Activated naive CD4-positive, alpha-beta T cell treated with anti-CD3 and anti-CD28 coated beads, Interleukin-2, amount 50 U/mL, for 72 hours (primary cell): ENCODE data around the gene TMC3. TPM values are rescaled to one million over a fixed set of nuclear protein-coding genes. Genes with fewer than 3 reads are reported as not detected.

Experiments used
- ATAC-seq, 2 donors: fragments of 150-1000 bp; cut with Tn5 transposase; 2 replicates each; pipeline ENCODE4 v1.10.0; 2021; ENCODE audit warnings: mild to moderate bottlenecking in 2 of 2, moderate library complexity in 2 of 2
- DNase-seq, 2 donors: peaks; one replicate each; pipeline ENCODE4 v3.0.0; 2021 to 2022; ENCODE audit warnings: low spot score in 2 of 2
- H3K27ac Mint-ChIP-seq, 2 donors: one replicate each; pipeline ENCODE4 v1.8.0; 2022; ENCODE audit warnings: mild to moderate bottlenecking in 2 of 2, mixed read lengths in 2 of 2
- H3K36me3 Mint-ChIP-seq, 2 donors: one replicate each; pipeline ENCODE4 v1.8.0; 2022; ENCODE audit warnings: mixed read lengths in 2 of 2
- H3K9me3 Mint-ChIP-seq, 2 donors: one replicate each; pipeline ENCODE4 v1.8.0; 2022; ENCODE audit warnings: mixed read lengths in 2 of 2
- total RNA-seq, 2 donors: library from RNA; stranded (reverse); gene quantifications; one replicate each; pipeline ENCODE4 v1.2.3, GENCODE V29; 2022

The TMC3 gene
- total RNA-seq, 2 donors from 2014 or later: not detected

GRCh38 chr15:81299630-81300273 is 74.3 kb downstream of the TMC3 start:
- peaks cover 77 to 88% of the 10 kb centered on the region in 2 donors for H3K36me3 Mint-ChIP-seq

DNA sequence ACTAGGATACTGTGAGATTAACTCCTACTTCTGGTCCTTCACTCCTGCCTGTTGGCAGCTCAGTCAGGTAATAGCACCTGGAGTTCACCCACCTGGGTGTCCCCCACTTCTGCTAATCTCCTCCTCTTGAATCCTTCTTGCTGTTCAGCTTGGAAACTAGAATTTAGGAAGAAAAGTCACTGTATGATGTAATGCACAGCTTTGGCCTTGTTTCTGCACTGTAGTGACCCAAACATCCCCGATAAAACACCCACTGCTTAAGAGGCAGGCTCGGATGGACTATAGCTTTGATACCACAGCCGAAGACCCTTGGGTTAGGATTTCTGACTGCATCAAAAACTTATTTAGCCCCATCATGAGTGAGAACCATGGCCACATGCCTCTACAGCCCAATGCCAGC is 74.9 kb downstream of the TMC3 start:
- Mint-ChIP-seq H3K27ac (peak overlapping the region; percentile 91 to 92), H3K36me3 (peaks cover 71 to 85% of the 10 kb centered on the region in 2 donors), H3K9me3 (no peaks in the 10 kb centered on the region)
- no peak for ATAC-seq
- no peak for DNase-seq

More at GRCh38 chr15:81299630-81300273, 74.3 kb downstream of the TMC3 start:
- H3K9me3 Mint-ChIP-seq: no peaks in the 10 kb centered on the region
- peak overlapping the region; percentile 91 to 92 for H3K27ac Mint-ChIP-seq
- ATAC-seq: no peak
- no peak for DNase-seq

GRCh38 chr15:81298611-81299010 is 75.4 kb downstream of the TMC3 start:
- Mint-ChIP-seq H3K36me3 (peaks cover 65 to 79% of the 10 kb centered on the region in 2 donors), H3K9me3 (no peaks in the 10 kb centered on the region), H3K27ac (peak overlapping the region; percentile 56 to 92)
- DNase-seq: no peak
- ATAC-seq: no peak

DNA sequence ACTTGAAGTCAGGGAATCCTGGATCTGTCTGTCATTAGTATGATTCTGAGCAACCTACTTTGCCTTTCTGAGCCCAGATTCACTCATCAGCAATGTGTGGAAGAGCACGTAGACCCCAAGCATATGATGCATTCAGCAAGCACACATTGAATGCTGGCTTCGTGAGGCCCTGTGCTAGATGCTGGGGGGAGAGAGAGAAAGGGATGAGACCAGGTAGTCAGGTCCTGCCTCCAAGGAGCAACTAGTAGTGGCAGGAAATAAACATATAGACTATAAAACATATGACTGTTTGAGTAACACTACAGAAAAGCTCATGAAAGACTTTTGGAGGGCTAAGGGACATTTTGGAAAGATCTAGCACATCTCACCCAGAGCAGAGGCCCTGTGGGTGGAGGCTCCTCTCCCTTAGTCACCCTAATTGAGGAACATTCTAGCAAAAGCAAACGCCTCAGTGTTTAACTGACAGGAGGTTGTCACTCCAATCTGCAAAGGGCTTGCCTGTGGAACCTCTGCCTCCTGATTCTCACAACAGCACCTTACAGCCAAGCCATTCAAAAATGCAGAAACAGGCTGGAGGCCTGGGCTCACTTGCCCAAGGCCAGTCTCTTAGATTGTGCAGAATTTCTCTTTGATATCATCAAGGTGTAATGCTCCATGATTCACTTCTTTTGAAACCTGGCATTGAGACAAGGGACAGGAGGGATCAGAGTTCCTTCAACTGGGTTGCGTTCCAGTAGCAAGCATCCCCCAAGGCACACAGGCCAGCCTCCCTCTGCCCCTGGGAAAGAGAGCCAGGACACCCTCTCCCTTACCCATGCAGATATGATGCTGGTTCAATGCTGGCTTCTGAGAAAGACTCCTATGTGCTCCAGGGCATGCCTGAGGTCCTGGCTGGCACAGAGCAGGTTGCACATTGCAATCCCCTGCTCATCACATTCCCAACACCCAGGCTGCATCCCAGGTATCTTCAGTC is 76.1 kb downstream of the TMC3 start:
- Mint-ChIP-seq H3K9me3 (no peaks in the 10 kb centered on the region), H3K36me3 (peaks cover 58 to 72% of the 10 kb centered on the region in 2 donors), H3K27ac (peak overlapping the region; percentile 92 to 98)
- DNase-seq: no peak
- peak in 1 of 2 donors; percentile 6 for ATAC-seq

DNA sequence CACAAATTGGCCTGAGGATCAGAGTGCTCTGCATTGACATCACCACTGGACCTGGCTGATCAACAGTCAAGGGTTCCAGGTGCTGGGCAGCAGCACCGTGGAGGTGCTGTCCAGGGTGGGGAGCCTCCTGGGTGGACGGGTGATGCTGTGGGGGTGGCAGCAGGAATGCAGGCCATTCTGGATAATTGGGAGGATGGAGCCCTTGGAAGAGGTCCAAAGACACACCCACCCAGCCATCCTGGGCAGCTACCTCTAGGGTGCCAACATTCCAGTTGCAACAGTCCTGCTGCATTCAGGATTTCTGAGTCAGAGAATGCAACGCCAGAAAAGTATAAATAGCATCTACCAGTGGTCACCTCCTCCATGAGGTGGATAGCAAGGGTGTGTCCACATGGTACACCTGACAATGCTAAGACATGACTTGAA is 76.9 kb downstream of the TMC3 start:
- Mint-ChIP-seq H3K9me3 (no peaks in the 10 kb centered on the region), H3K27ac (peak overlapping the region; percentile 92 to 98), H3K36me3 (peaks cover 51 to 65% of the 10 kb centered on the region in 2 donors)
- no peak for ATAC-seq
- no peak for DNase-seq

DNA sequence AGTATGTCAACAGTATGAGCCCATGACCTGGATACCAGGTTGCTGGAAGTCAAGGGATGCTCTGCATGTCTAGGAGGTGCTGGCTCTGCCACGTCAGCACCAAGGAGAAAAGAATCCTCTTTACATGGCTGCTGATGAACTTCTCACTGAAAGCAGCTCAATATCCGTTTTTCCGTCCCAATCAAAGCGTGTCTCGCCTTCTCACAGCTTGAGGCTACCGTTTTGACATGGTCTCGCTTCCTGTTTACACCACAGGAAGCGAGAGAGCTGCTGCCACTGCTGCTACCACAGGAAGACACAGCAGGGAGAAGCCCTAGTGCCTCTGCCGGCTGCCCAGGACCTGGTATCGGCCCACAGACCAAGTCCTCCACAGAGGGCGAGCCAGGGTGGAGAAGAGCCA is 77.3 kb downstream of the TMC3 start:
- Mint-ChIP-seq H3K36me3 (peaks cover 46 to 60% of the 10 kb centered on the region in 2 donors), H3K9me3 (no peaks in the 10 kb centered on the region), H3K27ac (peak overlapping the region; percentile 92 to 98)
- ATAC-seq (peak; percentile 70 to 71), DNase-seq (peak; percentile 63 to 85)

- ATAC-seq (no peak), DNase-seq (no peak)
- Mint-ChIP-seq H3K27ac (peak overlapping the region; percentile 92 to 98), H3K9me3 (no peaks in the 10 kb centered on the region), H3K36me3 (peaks cover 43 to 55% of the 10 kb centered on the region in 2 donors)
These were observed 77.8 kb downstream of the TMC3 start for GRCh38 chr15:81296186-81296585.

DNA sequence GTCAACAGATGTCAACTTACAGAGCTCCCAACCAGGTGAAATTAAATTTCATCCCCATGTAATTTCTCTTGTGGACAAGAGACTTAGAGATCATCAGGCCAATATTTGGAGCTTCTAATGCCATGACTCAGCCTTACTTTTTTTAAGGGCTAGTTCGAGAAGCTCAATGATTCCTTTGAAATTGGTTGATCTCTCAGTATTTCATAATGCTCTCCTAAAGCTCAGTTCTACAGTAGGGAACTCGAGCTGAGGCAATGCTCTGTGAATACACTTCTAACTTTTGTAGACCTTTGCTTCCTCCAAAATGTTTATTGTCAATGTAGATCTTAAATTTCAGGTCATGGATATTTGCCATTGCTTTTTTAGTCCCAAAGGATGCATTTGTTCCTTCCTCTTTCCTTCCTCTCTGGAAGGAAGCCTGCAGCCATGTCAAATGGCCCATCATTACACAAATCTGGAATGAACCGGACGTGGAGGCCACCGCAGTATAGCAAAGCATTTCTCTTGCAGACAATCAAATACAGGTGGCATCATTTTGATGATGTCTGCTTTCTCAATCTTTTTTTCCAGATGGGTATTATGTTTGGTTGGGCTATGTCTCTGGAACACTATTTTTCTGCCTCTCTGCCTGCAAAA is 78.4 kb downstream of the TMC3 start:
- ATAC-seq: no peak
- H3K27ac Mint-ChIP-seq: peak overlapping the region; percentile 92 to 98
- no peak for DNase-seq
- no peaks in the 10 kb centered on the region for H3K9me3 Mint-ChIP-seq
- peaks cover 37 to 49% of the 10 kb centered on the region in 2 donors for H3K36me3 Mint-ChIP-seq

GRCh38 chr15:81294516-81294880 is 79.5 kb downstream of the TMC3 start:
- DNase-seq (no peak), ATAC-seq (peak in 1 of 2 donors; percentile 2)
- H3K9me3 Mint-ChIP-seq: peaks cover 0 to 4% of the 10 kb centered on the region in 2 donors
- peaks cover 28 to 38% of the 10 kb centered on the region in 2 donors for H3K36me3 Mint-ChIP-seq
- H3K27ac Mint-ChIP-seq: peak overlapping the region; percentile 92

- Mint-ChIP-seq H3K27ac (peak overlapping the region; percentile 92), H3K36me3 (peaks cover 23 to 33% of the 10 kb centered on the region in 2 donors), H3K9me3 (peaks cover 0 to 4% of the 10 kb centered on the region in 2 donors)
- peak; percentile 64 to 80 for DNase-seq
- ATAC-seq: peak; percentile 56 to 65
These were observed 80.1 kb downstream of the TMC3 start for GRCh38 chr15:81293728-81294515.

- peak; percentile 23 to 45 for ATAC-seq
- no peak for DNase-seq
- Mint-ChIP-seq H3K9me3 (peaks cover 4 to 9% of the 10 kb centered on the region in 2 donors), H3K27ac (peak overlapping the region; percentile 92 to 94), H3K36me3 (peaks cover 21 to 32% of the 10 kb centered on the region in 2 donors)
These were observed 81.5 kb downstream of the TMC3 start for GRCh38 chr15:81292523-81293001.

DNA sequence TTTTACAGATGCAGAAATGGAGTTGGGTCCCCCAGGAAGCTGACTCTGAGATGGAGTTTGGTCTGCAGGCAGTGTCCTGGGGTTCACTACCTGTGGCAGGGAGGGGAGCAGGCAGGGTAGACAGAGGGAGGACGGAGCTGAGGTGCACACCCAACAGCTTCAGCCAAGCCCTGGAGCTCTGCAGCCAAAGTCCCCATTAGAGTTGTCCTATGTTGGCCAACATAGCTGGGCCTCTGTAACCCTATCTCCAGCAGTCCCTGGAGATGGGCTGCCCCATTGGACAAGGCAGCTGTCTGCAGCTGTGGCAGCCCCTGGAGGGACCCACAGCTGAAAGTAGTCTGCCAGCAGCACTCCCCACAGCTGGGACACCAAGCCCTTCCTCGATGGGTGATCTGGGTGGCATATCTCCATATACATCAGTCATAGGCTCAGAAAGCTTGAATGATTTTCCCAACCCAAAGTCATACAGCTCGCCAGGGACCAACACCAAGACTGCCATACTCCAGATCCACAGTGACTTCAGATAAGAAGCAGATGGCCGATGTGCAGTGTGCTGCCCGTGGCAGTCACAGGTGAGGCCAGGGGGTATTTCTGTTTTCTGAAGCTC is 82.0 kb downstream of the TMC3 start:
- no peak for DNase-seq
- ATAC-seq: no peak
- H3K9me3 Mint-ChIP-seq: peaks cover 5 to 12% of the 10 kb centered on the region in 2 donors
- peaks cover 17 to 32% of the 10 kb centered on the region in 2 donors for H3K36me3 Mint-ChIP-seq
- peak overlapping the region; percentile 92 to 94 for H3K27ac Mint-ChIP-seq

DNA sequence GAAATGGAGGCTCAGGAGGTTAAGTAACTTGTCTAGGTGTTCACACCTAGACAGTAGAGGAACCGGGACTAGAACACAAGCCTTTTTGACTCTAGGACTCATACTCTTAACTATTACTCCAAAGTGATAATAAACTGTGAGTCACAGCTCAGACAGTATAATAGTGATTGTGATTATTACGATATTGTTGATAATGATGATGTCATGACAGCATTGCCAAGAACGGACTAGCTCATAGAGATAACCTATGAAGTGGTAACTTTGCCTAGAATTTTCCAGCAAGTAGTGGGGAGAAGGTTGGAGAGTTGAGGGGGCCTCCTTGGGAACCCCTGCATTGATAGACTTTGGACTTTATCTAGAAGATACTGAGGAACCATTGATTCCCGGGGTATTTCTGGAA is 84.1 kb downstream of the TMC3 start:
- no peak for DNase-seq
- H3K27ac Mint-ChIP-seq: peak overlapping the region in 1 of 2 donors; percentile 1
- H3K36me3 Mint-ChIP-seq: peaks cover 20 to 39% of the 10 kb centered on the region in 2 donors
- no peak for ATAC-seq
- peaks cover 9 to 21% of the 10 kb centered on the region in 2 donors for H3K9me3 Mint-ChIP-seq

- H3K27ac Mint-ChIP-seq: no peak overlapping the region
- DNase-seq (no peak), ATAC-seq (no peak)
- H3K36me3 Mint-ChIP-seq: peaks cover 20 to 37% of the 10 kb centered on the region in 2 donors
- H3K9me3 Mint-ChIP-seq: peaks cover 9 to 21% of the 10 kb centered on the region in 2 donors
These were observed 85.4 kb downstream of the TMC3 start for GRCh38 chr15:81288616-81289015.

DNA sequence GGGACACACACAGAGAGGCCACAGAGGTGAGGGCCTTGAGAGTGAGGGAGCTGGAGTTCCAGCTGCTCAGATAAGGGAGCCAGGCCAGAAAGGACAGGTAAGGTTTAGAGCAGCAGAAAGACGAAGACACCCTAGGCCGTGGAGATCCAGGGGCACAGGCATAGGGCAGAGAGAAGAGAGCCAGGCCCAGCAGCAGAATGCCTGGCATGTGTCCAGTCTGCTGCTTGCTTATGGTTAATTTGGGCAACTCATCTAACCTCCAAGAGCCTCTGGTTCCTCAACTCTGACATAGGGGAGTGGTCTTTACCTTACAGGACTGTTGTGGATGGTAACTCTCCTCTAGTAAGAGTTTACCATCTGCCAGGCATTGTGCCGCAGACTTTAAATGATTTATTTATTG is 86.0 kb downstream of the TMC3 start:
- DNase-seq (no peak), ATAC-seq (no peak)
- peaks cover 20 to 37% of the 10 kb centered on the region in 2 donors for H3K36me3 Mint-ChIP-seq
- H3K27ac Mint-ChIP-seq: peak overlapping the region; percentile 70 to 85
- H3K9me3 Mint-ChIP-seq: peaks cover 9 to 21% of the 10 kb centered on the region in 2 donors
